ENCODE data around the gene RPAP3. TPM values are rescaled to one million over a fixed set of nuclear protein-coding genes. Genes with fewer than 3 reads are reported as not detected.
A peak's percentile ranks its signal among the peaks of the same experiment; 100 is the strongest.

RPAP3 gene
- total RNA-seq, 6 donors from 2014 or later = 6.5 to 28.0 (median 16.4) TPM

DNA sequence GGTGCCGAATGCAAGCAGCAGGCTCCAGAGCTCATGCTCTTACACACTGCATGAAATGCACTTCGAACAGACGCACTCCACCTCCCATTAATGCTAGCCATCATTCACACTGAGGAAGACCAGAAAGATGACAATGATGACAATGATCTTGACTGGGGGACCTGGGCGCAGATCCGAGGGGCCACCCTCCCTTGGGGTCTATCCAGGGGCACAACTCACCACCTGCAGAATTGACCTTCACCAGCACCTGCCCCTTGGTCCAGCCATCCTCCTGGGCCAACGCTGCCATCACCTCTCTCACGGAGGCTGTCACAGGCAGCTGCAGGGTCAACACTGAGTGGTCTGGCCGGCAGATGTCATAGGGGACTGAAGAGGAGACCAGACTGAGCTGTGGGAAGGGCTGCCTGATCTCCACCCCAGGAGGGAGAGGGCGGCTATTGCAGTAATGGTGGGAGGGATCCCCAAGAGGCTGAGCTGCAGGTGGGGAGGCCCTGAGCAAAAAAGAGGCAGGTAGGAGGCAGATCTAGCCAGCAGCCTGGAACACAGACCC, 37.6 kb upstream of the RPAP3 start:
- peaks cover 0 to 25% (median 11%) of the 10 kb centered on the region in 4 donors for H3K36me3 ChIP-seq
- no peak for DNase-seq
- no peaks in the 10 kb centered on the region for H3K9me3 ChIP-seq
- TF ChIP-seq POLR2AphosphoS5 (IDR thresholded peaks at IDR 0.05) = no peak
- TF ChIP-seq, protein P1, sequence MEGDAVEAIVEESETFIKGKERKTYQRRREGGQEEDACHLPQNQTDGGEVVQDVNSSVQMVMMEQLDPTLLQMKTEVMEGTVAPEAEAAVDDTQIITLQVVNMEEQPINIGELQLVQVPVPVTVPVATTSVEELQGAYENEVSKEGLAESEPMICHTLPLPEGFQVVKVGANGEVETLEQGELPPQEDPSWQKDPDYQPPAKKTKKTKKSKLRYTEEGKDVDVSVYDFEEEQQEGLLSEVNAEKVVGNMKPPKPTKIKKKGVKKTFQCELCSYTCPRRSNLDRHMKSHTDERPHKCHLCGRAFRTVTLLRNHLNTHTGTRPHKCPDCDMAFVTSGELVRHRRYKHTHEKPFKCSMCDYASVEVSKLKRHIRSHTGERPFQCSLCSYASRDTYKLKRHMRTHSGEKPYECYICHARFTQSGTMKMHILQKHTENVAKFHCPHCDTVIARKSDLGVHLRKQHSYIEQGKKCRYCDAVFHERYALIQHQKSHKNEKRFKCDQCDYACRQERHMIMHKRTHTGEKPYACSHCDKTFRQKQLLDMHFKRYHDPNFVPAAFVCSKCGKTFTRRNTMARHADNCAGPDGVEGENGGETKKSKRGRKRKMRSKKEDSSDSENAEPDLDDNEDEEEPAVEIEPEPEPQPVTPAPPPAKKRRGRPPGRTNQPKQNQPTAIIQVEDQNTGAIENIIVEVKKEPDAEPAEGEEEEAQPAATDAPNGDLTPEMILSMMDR (IDR thresholded peaks at IDR 0.05) = no peak
- TF ChIP-seq EP300 (IDR thresholded peaks at IDR 0.05) = no peak
- no peak for TF ChIP-seq POLR2A (IDR thresholded peaks at IDR 0.05)
- WGBS, 2 donors = 93 to 94% methylated on average over 5 to 9 of the region's 9 CpGs
- no peak overlapping the region for H3K27ac ChIP-seq
- peaks cover 19 to 32% (median 28%) of the 10 kb centered on the region in 4 donors for H3K4me1 ChIP-seq
- no peaks in the 10 kb centered on the region for H3K27me3 ChIP-seq
- no peak overlapping the region for H3K4me3 ChIP-seq
- no peak for ATAC-seq (ENCODE audit: low FRiP score in 2 of 2)

DNA sequence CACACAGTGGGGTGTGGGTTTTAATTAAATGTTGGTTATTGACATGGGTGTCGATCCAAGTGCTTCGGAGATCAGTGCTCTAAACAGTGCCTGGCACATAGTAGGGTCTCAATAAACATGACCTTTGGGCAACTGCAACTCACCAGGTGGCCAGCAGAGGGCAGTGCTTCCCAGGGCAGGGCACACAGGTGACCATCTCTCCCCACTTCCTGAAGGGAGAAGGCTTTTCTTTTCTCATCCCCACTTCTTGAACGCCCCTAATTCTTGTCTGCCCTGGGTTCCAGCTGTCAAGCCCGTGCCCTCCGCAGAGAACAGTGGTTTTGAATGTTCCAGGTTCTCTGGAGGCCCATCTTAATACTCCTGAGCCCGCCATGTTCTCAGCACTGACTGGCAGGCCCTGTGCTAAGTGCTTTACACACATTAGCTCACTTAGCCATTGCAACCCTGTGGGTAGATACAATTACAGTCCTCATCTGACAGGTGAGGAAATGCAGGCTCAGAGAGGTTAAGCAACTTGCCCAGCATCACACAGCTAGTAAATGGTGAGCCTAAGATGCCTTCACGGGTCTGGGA, 36.5 kb upstream of the RPAP3 start:
- ATAC-seq (ENCODE audit: low FRiP score in 2 of 2) (peak in 1 of 2 donors; percentile 43), DNase-seq (peak in 1 of 2 donors; percentile 70)
- H3K4me3 ChIP-seq = no peak overlapping the region
- no peaks in the 10 kb centered on the region for H3K27me3 ChIP-seq
- peaks cover 0 to 18% (median 6%) of the 10 kb centered on the region in 4 donors for H3K36me3 ChIP-seq
- TF ChIP-seq POLR2A (IDR thresholded peaks at IDR 0.05) = no peak
- TF ChIP-seq, protein P1 (IDR thresholded peaks at IDR 0.05) = peak; percentile 88 to 97 (median 93)
- H3K4me1 ChIP-seq = peaks cover 26 to 40% (median 35%) of the 10 kb centered on the region in 4 donors
- H3K27ac ChIP-seq = peak overlapping the region in 2 of 4 donors; percentile 19 to 74
- H3K9me3 ChIP-seq = no peaks in the 10 kb centered on the region
- 70 to 79% methylated on average over 7 of the region's 7 CpGs for WGBS, 2 donors

DNA sequence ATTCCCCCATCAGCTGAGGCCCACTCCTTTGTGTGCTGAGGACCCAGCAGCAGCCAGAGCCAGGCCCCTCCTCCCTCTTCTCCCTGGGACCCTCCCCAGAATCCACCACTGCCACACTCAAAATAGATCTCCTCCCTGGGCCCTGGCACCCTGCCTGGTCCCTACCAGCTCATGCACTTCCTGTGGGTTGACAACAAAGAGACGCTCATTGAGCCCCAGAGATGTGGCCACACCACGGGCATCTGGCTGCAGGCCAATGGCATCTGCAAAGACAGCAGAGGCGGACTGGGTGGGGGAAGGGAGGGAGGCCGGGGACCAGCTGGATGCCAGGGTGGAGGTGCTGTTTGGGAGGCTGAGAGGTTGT, 35.5 kb upstream of the RPAP3 start:
- peak overlapping the region in 3 of 4 donors; percentile 58 to 74 (median 64) for H3K27ac ChIP-seq
- peaks cover 35 to 50% (median 43%) of the 10 kb centered on the region in 4 donors for H3K4me1 ChIP-seq
- peak in 1 of 2 donors; percentile 30 for ATAC-seq (ENCODE audit: low FRiP score in 2 of 2)

DNA sequence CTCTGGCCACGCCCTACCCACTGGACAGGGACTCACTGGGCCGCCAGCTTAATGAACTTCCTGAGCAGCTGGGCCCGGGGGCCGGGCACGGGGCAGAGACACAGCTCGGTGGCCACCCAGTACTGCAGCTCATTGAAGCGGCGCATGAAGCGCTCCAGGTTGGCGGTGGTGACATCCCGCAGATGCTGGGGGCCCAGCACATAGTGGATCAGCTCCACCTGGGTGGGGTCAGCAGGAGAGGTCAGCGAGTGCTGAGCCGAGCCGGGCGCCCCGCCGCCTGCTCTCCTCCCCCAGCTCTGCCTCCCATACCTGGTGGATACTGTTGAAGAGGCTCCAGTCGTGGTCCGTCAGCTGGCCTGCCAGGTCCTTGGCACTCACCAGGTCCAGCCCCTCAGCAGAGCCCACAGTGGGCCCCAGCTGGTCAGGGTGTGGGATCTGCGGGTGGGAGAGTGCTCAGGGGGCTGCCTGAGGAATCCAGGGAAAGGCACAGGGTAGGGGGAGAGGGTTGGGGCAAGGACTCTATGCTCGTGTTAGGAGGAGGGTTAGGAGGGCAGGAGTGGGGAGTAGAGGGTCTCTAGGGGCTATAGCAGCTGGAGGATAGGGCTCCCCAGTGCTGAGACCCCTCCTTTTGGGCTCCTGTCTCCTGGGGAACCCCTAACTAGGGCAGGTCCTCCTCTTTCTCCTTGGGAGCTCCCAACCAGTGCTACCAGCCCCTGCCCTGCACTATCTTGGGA, 34.9 kb upstream of the RPAP3 start:
- H3K27ac ChIP-seq = peak overlapping the region; percentile 32 to 74 (median 61)
- peaks cover 41 to 56% (median 48%) of the 10 kb centered on the region in 4 donors for H3K4me1 ChIP-seq
- peaks cover 0 to 4% (median 2%) of the 10 kb centered on the region in 4 donors for H3K36me3 ChIP-seq
- WGBS, 2 donors = 54 to 67% methylated on average over 4 to 14 of the region's 21 CpGs
- no peak for ATAC-seq (ENCODE audit: low FRiP score in 2 of 2)
- TF ChIP-seq EP300 (IDR thresholded peaks at IDR 0.05) (no peak), POLR2AphosphoS5 (IDR thresholded peaks at IDR 0.05) (peak in 1 of 2 donors; percentile 47), POLR2A (IDR thresholded peaks at IDR 0.05) (no peak)
- TF ChIP-seq, protein P1 (IDR thresholded peaks at IDR 0.05) = no peak
- peak in 1 of 2 donors; percentile 83 for DNase-seq
- H3K4me3 ChIP-seq = no peak overlapping the region
- no peaks in the 10 kb centered on the region for H3K9me3 ChIP-seq
- H3K27me3 ChIP-seq = no peaks in the 10 kb centered on the region

More for the DNA sequence above, 35.5 kb upstream of the RPAP3 start:
- 9 to 23% methylated on average over 4 of the region's 4 CpGs for WGBS, 2 donors
- no peak overlapping the region for H3K4me3 ChIP-seq
- peaks cover 0 to 9% (median 2%) of the 10 kb centered on the region in 4 donors for H3K36me3 ChIP-seq
- TF ChIP-seq EP300 (IDR thresholded peaks at IDR 0.05) (no peak), POLR2AphosphoS5 (IDR thresholded peaks at IDR 0.05) (peak in 1 of 2 donors; percentile 46)
- no peaks in the 10 kb centered on the region for H3K9me3 ChIP-seq
- DNase-seq = peak; percentile 65 to 81
- H3K27me3 ChIP-seq = no peaks in the 10 kb centered on the region

DNA sequence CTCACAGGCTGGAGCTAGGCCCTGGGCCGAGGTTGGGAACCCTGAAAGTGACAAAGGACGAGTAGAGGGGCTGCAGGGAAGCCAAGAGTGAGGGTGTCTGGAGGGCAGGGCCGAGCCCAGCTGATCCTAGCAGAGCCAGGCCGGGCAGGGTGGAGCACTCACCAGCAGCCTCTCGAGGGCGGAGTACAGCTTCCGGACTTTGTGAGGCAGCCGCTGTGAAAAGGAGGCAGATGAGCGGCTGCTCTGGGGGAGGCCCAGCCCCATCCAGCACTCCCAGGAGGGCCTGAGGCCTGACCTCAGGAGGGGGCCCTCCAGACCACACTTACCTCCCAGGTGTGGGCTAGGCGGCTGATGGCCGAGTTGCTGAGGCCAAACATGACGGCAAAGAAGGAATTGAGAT, 34.1 kb upstream of the RPAP3 start:
- H3K4me3 ChIP-seq = no peak overlapping the region
- WGBS, 2 donors = 70 to 71% methylated on average over 9 to 12 of the region's 12 CpGs
- H3K27ac ChIP-seq = peak overlapping the region; percentile 32 to 74 (median 61)
- peaks cover 0 to 4% (median 2%) of the 10 kb centered on the region in 4 donors for H3K36me3 ChIP-seq
- no peaks in the 10 kb centered on the region for H3K27me3 ChIP-seq
- H3K9me3 ChIP-seq = no peaks in the 10 kb centered on the region
- DNase-seq (no peak), ATAC-seq (ENCODE audit: low FRiP score in 2 of 2) (peak in 1 of 2 donors; percentile 28)
- peaks cover 48 to 59% (median 53%) of the 10 kb centered on the region in 4 donors for H3K4me1 ChIP-seq
- TF ChIP-seq POLR2A (IDR thresholded peaks at IDR 0.05) = no peak
- TF ChIP-seq, protein P1 (IDR thresholded peaks at IDR 0.05) = no peak
- no peak for TF ChIP-seq POLR2AphosphoS5 (IDR thresholded peaks at IDR 0.05)
- no peak for TF ChIP-seq EP300 (IDR thresholded peaks at IDR 0.05)
